Renal cortex interstitium (tissue), 11 donors: ENCODE measurements around the gene NUP93. TPM values are rescaled to one million over a fixed set of nuclear protein-coding genes. Genes with fewer than 3 reads are reported as not detected.

Experiments
- DNase-seq, 11 donors: peaks; one replicate each; pipeline ENCODE4 v3.0.0-alpha.2; 2013; ENCODE audit warnings: low read depth in 9 of 11, low spot score in 4 of 11; ENCODE audit errors: extremely low read depth in 1 of 11
- polyA plus RNA-seq, 3 donors: library from polyadenylated mRNA; unstranded; fragments of 120-200 nt; gene quantifications; one replicate each; pipeline ENCODE4 v1.2.1, GENCODE V29; 2013; ENCODE audit not compliant: insufficient read length in 3 of 3

Gene NUP93
- polyA plus RNA-seq, 3 donors, result 82.7 to 106 (median 89.4) TPM

GRCh38 chr16:56894331-56894917 lies 164.5 kb downstream of the NUP93 start:
- DNase-seq, result no peak

- DNase-seq, result no peak
Measured at GRCh38 chr16:56895813-56896212, 165.9 kb downstream of the NUP93 start.

GRCh38 chr16:56896244-56896643 lies 166.3 kb downstream of the NUP93 start:
- no peak for DNase-seq

GRCh38 chr16:56897026-56897799 lies 167.3 kb downstream of the NUP93 start:
- DNase-seq, result no peak

- no peak for DNase-seq
Measured at GRCh38 chr16:56898847-56899246, 168.9 kb downstream of the NUP93 start.

Other genes starting within 250 kb of the NUP93 start
- gene BBS2, start 210.1 kb upstream of the NUP93 start, polyA plus RNA-seq, result 100 to 1,000 TPM in 1 of 3 donors, 10 to 100 TPM in 2; 68.1 to 116 (median 92.6) TPM
- gene MT4, start 165.1 kb upstream of the NUP93 start, polyA plus RNA-seq, result not detected
- 1 to 10 TPM in 1 of 3 donors, under 1 TPM in 2; 0.84 to 1.3 (median 0.85) TPM for gene MT3, start 140.6 kb upstream of the NUP93 start, polyA plus RNA-seq
- gene MT2A, start 121.5 kb upstream of the NUP93 start, polyA plus RNA-seq, result 10 to 100 TPM; 14.5 to 29.8 (median 25.6) TPM
- 10 to 100 TPM; 16.0 to 23.9 (median 17.3) TPM for gene MT1E, start 104.3 kb upstream of the NUP93 start, polyA plus RNA-seq
- under 1 TPM in 1 of 3 donors, not detected in 2; 0.20 TPM for gene MT1M, start 97.5 kb upstream of the NUP93 start, polyA plus RNA-seq
- not detected for gene MT1A, start 91.5 kb upstream of the NUP93 start, polyA plus RNA-seq
- not detected for gene MT1B, start 78.2 kb upstream of the NUP93 start, polyA plus RNA-seq
- 10 to 100 TPM; 48.4 to 77.2 (median 58.2) TPM for gene MT1F, start 72.2 kb upstream of the NUP93 start, polyA plus RNA-seq
- 10 to 100 TPM; 31.1 to 90.7 (median 45.7) TPM for gene MT1G, start 62.1 kb upstream of the NUP93 start, polyA plus RNA-seq
- gene MT1H, start 60.3 kb upstream of the NUP93 start, polyA plus RNA-seq, result 10 to 100 TPM in 2 of 3 donors, 1 to 10 TPM in 1; 4.5 to 25.2 (median 12.1) TPM
- gene MT1X, start 47.7 kb upstream of the NUP93 start, polyA plus RNA-seq, result 10 to 100 TPM; 24.8 to 30.2 (median 27.0) TPM
- gene SLC12A3, start 135.1 kb downstream of the NUP93 start, polyA plus RNA-seq, result 10 to 100 TPM; 16.5 to 49.8 (median 20.8) TPM
- gene HERPUD1, start 202.0 kb downstream of the NUP93 start, polyA plus RNA-seq, result 100 to 1,000 TPM; 111 to 145 (median 131) TPM
- 10 to 100 TPM; 10.2 to 11.9 (median 11.7) TPM for gene CETP, start 231.8 kb downstream of the NUP93 start, polyA plus RNA-seq